SK-N-SH (cell line): ENCODE data around the gene FAM3C.

Experiments used
- CTCF ChIP-seq: fragments of 200-600 bp; sonication (generic); IDR thresholded peaks from 2 replicates; pipeline ENCODE4 v1.6.1; 2017; ENCODE audit warnings: antibody characterized with exemption, mild to moderate bottlenecking, moderate library complexity
- EP300 ChIP-seq, 2 experiments: IDR thresholded peaks; 2 replicates each; pipeline versions ENCODE4 v1.4.0 to v1.6.1; 2012; ENCODE audit warnings: borderline replicate concordance in 1 of 2, low read depth in 1 of 2, low read length in 1 of 2
- EZH2phosphoT487 ChIP-seq: fragments of 200-600 bp; sonication (generic); IDR thresholded peaks from 2 replicates; pipeline ENCODE4 v1.6.1; 2017; ENCODE audit warnings: low read depth, mixed run types, mild to moderate bottlenecking, antibody characterized with exemption, moderate library complexity, borderline replicate concordance
- MXI1 ChIP-seq: IDR thresholded peaks from 2 replicates; pipeline ENCODE4 v1.6.1; 2012; ENCODE audit warnings: mild to moderate bottlenecking, low read depth, low read length, improper control_type of control experiment
- NFIC ChIP-seq: IDR thresholded peaks from 2 replicates; pipeline ENCODE4 v1.4.0; 2012; ENCODE audit warnings: borderline replicate concordance
- POLR2AphosphoS5 ChIP-seq: IDR thresholded peaks from 2 replicates; pipeline ENCODE4 v1.6.1; 2012; ENCODE audit warnings: low read depth, low read length
- RAD21 ChIP-seq: IDR thresholded peaks from 2 replicates; pipeline ENCODE4 v1.6.1; 2012; ENCODE audit warnings: mild to moderate bottlenecking, low read length
- RFX5 ChIP-seq: IDR thresholded peaks from 2 replicates; pipeline ENCODE4 v1.6.1; 2012; ENCODE audit warnings: mild to moderate bottlenecking, improper control_type of control experiment, low read length
- SMC3 ChIP-seq: IDR thresholded peaks from 2 replicates; pipeline ENCODE4 v1.6.1; 2012; ENCODE audit warnings: low read depth, low read length, improper control_type of control experiment
- TAF1 ChIP-seq: IDR thresholded peaks from 2 replicates; pipeline ENCODE4 v1.6.1; 2012; ENCODE audit warnings: low read depth, mild to moderate bottlenecking, low read length, moderate library complexity, borderline replicate concordance
- TF ChIP-seq, protein P1 (sequence below): IDR thresholded peaks from 2 replicates; pipeline ENCODE4 v1.4.0; 2012; ENCODE audit warnings: low read depth, borderline replicate concordance
- TF ChIP-seq, protein P2 (sequence below): IDR thresholded peaks from 2 replicates; pipeline ENCODE4 v1.6.1; 2012; ENCODE audit warnings: mild to moderate bottlenecking, low read depth, low read length, moderate library complexity
- TF ChIP-seq, protein P3 (sequence below): IDR thresholded peaks from 2 replicates; pipeline ENCODE4 v1.4.0; 2012; ENCODE audit warnings: low read depth
- TF ChIP-seq, protein P4 (sequence below): IDR thresholded peaks from 2 replicates; pipeline ENCODE4 v1.4.0; 2012; ENCODE audit warnings: low read depth, borderline replicate concordance

DNA sequence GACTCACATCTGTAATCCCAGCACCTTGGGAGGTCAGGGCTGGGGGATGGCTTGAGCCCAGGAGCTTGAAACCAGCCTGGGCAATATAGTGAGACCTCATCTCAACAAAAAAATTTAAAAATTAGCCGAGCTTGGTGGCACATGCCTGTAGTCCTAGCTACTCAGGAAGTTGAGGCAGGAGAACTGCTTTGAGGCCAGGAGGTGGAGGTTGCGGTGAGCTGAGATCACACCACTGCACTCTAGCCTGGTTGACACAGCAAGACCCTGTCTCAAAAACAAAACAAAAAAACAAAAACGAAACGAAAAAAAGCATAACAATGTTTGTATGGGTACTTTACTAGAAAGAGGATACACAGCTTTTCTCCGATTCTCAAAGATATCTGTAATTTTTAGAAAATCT lies 35.5 kb downstream of the FAM3C start:
- TF ChIP-seq SMC3 (no peak), CTCF (no peak), EP300 (IDR thresholded peaks at IDR 0.05; ENCODE audit: borderline replicate concordance in 1 of 2, low read depth in 1 of 2, low read length in 1 of 2) (no peak), TAF1 (no peak), RFX5 (no peak), EZH2phosphoT487 (no peak), MXI1 (no peak), RAD21 (no peak), POLR2AphosphoS5 (no peak), NFIC (no peak)
- TF ChIP-seq, protein P1, sequence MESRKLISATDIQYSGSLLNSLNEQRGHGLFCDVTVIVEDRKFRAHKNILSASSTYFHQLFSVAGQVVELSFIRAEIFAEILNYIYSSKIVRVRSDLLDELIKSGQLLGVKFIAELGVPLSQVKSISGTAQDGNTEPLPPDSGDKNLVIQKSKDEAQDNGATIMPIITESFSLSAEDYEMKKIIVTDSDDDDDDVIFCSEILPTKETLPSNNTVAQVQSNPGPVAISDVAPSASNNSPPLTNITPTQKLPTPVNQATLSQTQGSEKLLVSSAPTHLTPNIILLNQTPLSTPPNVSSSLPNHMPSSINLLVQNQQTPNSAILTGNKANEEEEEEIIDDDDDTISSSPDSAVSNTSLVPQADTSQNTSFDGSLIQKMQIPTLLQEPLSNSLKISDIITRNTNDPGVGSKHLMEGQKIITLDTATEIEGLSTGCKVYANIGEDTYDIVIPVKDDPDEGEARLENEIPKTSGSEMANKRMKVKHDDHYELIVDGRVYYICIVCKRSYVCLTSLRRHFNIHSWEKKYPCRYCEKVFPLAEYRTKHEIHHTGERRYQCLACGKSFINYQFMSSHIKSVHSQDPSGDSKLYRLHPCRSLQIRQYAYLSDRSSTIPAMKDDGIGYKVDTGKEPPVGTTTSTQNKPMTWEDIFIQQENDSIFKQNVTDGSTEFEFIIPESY: no peak
- TF ChIP-seq, protein P2, sequence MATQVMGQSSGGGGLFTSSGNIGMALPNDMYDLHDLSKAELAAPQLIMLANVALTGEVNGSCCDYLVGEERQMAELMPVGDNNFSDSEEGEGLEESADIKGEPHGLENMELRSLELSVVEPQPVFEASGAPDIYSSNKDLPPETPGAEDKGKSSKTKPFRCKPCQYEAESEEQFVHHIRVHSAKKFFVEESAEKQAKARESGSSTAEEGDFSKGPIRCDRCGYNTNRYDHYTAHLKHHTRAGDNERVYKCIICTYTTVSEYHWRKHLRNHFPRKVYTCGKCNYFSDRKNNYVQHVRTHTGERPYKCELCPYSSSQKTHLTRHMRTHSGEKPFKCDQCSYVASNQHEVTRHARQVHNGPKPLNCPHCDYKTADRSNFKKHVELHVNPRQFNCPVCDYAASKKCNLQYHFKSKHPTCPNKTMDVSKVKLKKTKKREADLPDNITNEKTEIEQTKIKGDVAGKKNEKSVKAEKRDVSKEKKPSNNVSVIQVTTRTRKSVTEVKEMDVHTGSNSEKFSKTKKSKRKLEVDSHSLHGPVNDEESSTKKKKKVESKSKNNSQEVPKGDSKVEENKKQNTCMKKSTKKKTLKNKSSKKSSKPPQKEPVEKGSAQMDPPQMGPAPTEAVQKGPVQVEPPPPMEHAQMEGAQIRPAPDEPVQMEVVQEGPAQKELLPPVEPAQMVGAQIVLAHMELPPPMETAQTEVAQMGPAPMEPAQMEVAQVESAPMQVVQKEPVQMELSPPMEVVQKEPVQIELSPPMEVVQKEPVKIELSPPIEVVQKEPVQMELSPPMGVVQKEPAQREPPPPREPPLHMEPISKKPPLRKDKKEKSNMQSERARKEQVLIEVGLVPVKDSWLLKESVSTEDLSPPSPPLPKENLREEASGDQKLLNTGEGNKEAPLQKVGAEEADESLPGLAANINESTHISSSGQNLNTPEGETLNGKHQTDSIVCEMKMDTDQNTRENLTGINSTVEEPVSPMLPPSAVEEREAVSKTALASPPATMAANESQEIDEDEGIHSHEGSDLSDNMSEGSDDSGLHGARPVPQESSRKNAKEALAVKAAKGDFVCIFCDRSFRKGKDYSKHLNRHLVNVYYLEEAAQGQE: no peak
- TF ChIP-seq, protein P3, sequence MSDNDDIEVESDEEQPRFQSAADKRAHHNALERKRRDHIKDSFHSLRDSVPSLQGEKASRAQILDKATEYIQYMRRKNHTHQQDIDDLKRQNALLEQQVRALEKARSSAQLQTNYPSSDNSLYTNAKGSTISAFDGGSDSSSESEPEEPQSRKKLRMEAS: no peak
- TF ChIP-seq, protein P4, sequence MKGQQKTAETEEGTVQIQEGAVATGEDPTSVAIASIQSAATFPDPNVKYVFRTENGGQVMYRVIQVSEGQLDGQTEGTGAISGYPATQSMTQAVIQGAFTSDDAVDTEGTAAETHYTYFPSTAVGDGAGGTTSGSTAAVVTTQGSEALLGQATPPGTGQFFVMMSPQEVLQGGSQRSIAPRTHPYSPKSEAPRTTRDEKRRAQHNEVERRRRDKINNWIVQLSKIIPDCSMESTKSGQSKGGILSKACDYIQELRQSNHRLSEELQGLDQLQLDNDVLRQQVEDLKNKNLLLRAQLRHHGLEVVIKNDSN: no peak
